HepG2 (cell line): Measurements from ENCODE around the gene COMT.

ENCODE experiments used
- EHMT2 ChIP-seq: fragments of 200-600 bp; sonication (generic); IDR thresholded peaks from 2 replicates; pipeline ENCODE4 v1.7.0; 2017; ENCODE audit warnings: antibody characterized with exemption, low read depth, low read length, borderline replicate concordance
- FOXP4 ChIP-seq: sonication (generic); formaldehyde crosslinking; IDR thresholded peaks from 2 replicates; pipeline ENCODE4 v1.4.0; 2020; ENCODE audit warnings: missing genetic modification reagents
- MXD4 ChIP-seq: IDR thresholded peaks from 2 replicates; pipeline ENCODE4 v1.6.1; 2016; ENCODE audit warnings: mild to moderate bottlenecking, missing biosample characterization, missing genetic modification reagents
- POLR2AphosphoS2 ChIP-seq: IDR thresholded peaks from 2 replicates; pipeline ENCODE4 v1.6.1; 2011; ENCODE audit warnings: low read depth, low read length, improper control_type of control experiment
- RNF2 ChIP-seq: fragments of 450-650 bp; conservative IDR thresholded peaks from 2 replicates; pipeline ENCODE4 v1.6.1; 2016; ENCODE audit warnings: low read depth
- SNAPC4 ChIP-seq: sonication (generic); formaldehyde crosslinking; IDR thresholded peaks from 2 replicates; pipeline ENCODE4 v1.4.0; 2020; ENCODE audit warnings: mild to moderate bottlenecking, missing genetic modification reagents
- SRSF1 ChIP-seq: fragments of 200-400 bp; formaldehyde crosslinking; optimal IDR thresholded peaks from 2 replicates; pipeline ENCODE3; 2017; ENCODE audit warnings: mild to moderate bottlenecking, low read depth, low read length, moderate library complexity
- TCF12 ChIP-seq, 2 experiments: fragments of 450-650 bp in 1 of 2; sonication (generic) in 1 of 2; formaldehyde crosslinking in 1 of 2; IDR thresholded peaks; 2 replicates each; pipeline versions ENCODE4 v1.6.1 to v1.8.0; 2017 to 2022; ENCODE audit warnings: antibody characterized with exemption in 1 of 2, mild to moderate bottlenecking in 1 of 2, missing genetic modification reagents in 1 of 2, moderate library complexity in 1 of 2
- YY1 ChIP-seq: IDR thresholded peaks from 2 replicates; pipeline ENCODE4 v1.6.1; 2011; ENCODE audit warnings: low read length, low read depth, moderate library complexity, mild to moderate bottlenecking; ENCODE audit not compliant: insufficient read depth, insufficient replicate concordance
- ZBTB7A ChIP-seq: sonication (generic); formaldehyde crosslinking; IDR thresholded peaks from 2 replicates; pipeline ENCODE4 v1.8.0; 2022; ENCODE audit warnings: mild to moderate bottlenecking, missing genetic modification reagents
- ZNF383 ChIP-seq: sonication (generic); formaldehyde crosslinking; IDR thresholded peaks from 2 replicates; pipeline ENCODE4 v1.4.0; 2020; ENCODE audit warnings: missing genetic modification reagents, mild to moderate bottlenecking, borderline replicate concordance
- TF ChIP-seq, protein P1 (sequence below): sonication (generic); formaldehyde crosslinking; IDR thresholded peaks from 2 replicates; pipeline ENCODE4 v1.5.0; 2020; ENCODE audit warnings: mild to moderate bottlenecking, missing genetic modification reagents, moderate library complexity
- TF ChIP-seq, protein P2 (sequence below): sonication (generic); formaldehyde crosslinking; IDR thresholded peaks from 2 replicates; pipeline ENCODE4 v1.4.0; 2020; ENCODE audit warnings: missing genetic modification reagents
- TF ChIP-seq, protein P3 (sequence below): sonication (generic); formaldehyde crosslinking; IDR thresholded peaks from 2 replicates; pipeline ENCODE4 v1.4.0; 2020; ENCODE audit warnings: missing genetic modification reagents

DNA sequence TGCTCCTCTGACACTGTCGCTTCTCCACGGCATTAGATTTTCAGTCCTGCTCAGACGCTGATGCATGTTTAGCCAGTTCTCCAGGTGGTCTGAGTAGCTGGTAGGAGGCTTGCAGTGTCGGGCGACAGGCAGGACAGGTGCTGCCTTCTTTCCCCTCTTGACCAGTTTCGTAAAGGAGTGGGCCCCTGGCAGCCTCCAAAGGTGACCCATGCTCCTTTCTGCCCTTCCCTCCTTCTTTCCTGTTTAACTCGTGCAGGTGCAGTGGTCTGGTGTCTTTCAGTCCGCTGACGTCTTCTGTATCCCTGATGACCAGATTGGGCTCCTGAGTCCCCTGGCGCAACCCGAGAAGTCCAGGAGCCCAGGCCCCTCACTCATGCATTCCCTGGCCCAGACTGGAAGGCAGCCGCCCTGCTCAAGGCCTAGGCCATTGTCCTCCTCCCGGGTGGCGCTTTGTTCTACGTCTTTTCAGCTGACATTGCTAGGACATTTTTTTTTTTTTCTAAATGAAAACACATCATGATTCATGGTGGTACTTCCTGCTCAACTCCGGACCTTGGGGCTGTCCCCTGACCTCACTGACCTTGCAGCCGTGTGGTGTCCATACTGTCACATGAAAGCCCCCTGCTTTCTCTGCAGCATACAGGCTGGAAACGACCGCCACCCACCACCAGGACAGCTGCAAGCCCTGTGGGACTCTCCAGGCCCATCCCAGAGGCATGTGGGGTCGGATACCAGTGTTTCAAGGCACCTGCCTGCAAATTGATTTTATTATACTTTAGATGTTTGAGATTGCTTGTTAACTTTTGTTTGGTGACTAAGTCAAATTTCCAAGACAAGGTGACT is 25.6 kb downstream of the COMT start:
- TF ChIP-seq, protein P1, sequence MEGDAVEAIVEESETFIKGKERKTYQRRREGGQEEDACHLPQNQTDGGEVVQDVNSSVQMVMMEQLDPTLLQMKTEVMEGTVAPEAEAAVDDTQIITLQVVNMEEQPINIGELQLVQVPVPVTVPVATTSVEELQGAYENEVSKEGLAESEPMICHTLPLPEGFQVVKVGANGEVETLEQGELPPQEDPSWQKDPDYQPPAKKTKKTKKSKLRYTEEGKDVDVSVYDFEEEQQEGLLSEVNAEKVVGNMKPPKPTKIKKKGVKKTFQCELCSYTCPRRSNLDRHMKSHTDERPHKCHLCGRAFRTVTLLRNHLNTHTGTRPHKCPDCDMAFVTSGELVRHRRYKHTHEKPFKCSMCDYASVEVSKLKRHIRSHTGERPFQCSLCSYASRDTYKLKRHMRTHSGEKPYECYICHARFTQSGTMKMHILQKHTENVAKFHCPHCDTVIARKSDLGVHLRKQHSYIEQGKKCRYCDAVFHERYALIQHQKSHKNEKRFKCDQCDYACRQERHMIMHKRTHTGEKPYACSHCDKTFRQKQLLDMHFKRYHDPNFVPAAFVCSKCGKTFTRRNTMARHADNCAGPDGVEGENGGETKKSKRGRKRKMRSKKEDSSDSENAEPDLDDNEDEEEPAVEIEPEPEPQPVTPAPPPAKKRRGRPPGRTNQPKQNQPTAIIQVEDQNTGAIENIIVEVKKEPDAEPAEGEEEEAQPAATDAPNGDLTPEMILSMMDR (CRISPR knock-in tag): no peak
- TF ChIP-seq SRSF1: no peak
- no peak for TF ChIP-seq SNAPC4 (CRISPR knock-in tag)
- no peak for TF ChIP-seq YY1
- TF ChIP-seq, protein P2, sequence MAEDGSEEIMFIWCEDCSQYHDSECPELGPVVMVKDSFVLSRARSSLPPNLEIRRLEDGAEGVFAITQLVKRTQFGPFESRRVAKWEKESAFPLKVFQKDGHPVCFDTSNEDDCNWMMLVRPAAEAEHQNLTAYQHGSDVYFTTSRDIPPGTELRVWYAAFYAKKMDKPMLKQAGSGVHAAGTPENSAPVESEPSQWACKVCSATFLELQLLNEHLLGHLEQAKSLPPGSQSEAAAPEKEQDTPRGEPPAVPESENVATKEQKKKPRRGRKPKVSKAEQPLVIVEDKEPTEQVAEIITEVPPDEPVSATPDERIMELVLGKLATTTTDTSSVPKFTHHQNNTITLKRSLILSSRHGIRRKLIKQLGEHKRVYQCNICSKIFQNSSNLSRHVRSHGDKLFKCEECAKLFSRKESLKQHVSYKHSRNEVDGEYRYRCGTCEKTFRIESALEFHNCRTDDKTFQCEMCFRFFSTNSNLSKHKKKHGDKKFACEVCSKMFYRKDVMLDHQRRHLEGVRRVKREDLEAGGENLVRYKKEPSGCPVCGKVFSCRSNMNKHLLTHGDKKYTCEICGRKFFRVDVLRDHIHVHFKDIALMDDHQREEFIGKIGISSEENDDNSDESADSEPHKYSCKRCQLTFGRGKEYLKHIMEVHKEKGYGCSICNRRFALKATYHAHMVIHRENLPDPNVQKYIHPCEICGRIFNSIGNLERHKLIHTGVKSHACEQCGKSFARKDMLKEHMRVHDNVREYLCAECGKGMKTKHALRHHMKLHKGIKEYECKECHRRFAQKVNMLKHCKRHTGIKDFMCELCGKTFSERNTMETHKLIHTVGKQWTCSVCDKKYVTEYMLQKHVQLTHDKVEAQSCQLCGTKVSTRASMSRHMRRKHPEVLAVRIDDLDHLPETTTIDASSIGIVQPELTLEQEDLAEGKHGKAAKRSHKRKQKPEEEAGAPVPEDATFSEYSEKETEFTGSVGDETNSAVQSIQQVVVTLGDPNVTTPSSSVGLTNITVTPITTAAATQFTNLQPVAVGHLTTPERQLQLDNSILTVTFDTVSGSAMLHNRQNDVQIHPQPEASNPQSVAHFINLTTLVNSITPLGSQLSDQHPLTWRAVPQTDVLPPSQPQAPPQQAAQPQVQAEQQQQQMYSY: no peak
- TF ChIP-seq, protein P3, sequence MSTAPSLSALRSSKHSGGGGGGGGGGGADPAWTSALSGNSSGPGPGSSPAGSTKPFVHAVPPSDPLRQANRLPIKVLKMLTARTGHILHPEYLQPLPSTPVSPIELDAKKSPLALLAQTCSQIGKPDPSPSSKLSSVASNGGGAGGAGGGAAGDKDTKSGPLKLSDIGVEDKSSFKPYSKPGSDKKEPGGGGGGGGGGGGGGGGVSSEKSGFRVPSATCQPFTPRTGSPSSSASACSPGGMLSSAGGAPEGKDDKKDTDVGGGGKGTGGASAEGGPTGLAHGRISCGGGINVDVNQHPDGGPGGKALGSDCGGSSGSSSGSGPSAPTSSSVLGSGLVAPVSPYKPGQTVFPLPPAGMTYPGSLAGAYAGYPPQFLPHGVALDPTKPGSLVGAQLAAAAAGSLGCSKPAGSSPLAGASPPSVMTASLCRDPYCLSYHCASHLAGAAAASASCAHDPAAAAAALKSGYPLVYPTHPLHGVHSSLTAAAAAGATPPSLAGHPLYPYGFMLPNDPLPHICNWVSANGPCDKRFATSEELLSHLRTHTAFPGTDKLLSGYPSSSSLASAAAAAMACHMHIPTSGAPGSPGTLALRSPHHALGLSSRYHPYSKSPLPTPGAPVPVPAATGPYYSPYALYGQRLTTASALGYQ (CRISPR knock-in tag): no peak
- TF ChIP-seq POLR2AphosphoS2: no peak
- TF ChIP-seq ZNF383 (CRISPR knock-in tag): no peak
- TF ChIP-seq FOXP4: no peak
- no peak for TF ChIP-seq EHMT2
- no peak for TF ChIP-seq ZBTB7A (CRISPR knock-in tag)
- no peak for TF ChIP-seq RNF2
- no peak for TF ChIP-seq TCF12 (IDR thresholded peaks at IDR 0.05)
- TF ChIP-seq TCF12 (CRISPR knock-in tag; IDR thresholded peaks at IDR 0.05): no peak
- no peak for TF ChIP-seq MXD4 (CRISPR knock-in tag)
